HCEC 1CT (cell line): ENCODE results near the gene PHF12.

Source experiments
- DNase-seq: peaks from one replicate; pipeline ENCODE4 v3.0.0-alpha.2; 2017

PHF12 gene

GRCh38 chr17:28975031-28975430 is 23.7 kb upstream of the PHF12 start:
- no peak for DNase-seq

GRCh38 chr17:28974451-28974850 is 23.1 kb upstream of the PHF12 start:
- no peak for DNase-seq

GRCh38 chr17:28973425-28973824 is 22.1 kb upstream of the PHF12 start:
- peak; percentile 12 for DNase-seq

GRCh38 chr17:28972437-28972836 is 21.1 kb upstream of the PHF12 start:
- no peak for DNase-seq

GRCh38 chr17:28970879-28971278 is 19.6 kb upstream of the PHF12 start:
- DNase-seq, result no peak

- DNase-seq, result no peak
These were observed 18.5 kb upstream of the PHF12 start for GRCh38 chr17:28969706-28970393.

- peak; percentile 41 for DNase-seq
These were observed 17.6 kb upstream of the PHF12 start for GRCh38 chr17:28968914-28969295.

- DNase-seq, result no peak
These were observed 17.1 kb upstream of the PHF12 start for GRCh38 chr17:28968231-28968913.

GRCh38 chr17:28967221-28968135 is 16.2 kb upstream of the PHF12 start:
- DNase-seq, result no peak

GRCh38 chr17:28963841-28964240 is 12.5 kb upstream of the PHF12 start:
- no peak for DNase-seq

GRCh38 chr17:28963055-28963611 is 11.8 kb upstream of the PHF12 start:
- no peak for DNase-seq

GRCh38 chr17:28961391-28961790 is 10.1 kb upstream of the PHF12 start:
- DNase-seq, result no peak

GRCh38 chr17:28960256-28961061 is 9.1 kb upstream of the PHF12 start:
- DNase-seq, result no peak

- no peak for DNase-seq
These were observed 8.2 kb upstream of the PHF12 start for GRCh38 chr17:28959471-28959871.

GRCh38 chr17:28958820-28959455 is 7.6 kb upstream of the PHF12 start:
- no peak for DNase-seq

GRCh38 chr17:28957992-28958355 is 6.7 kb upstream of the PHF12 start:
- no peak for DNase-seq

GRCh38 chr17:28957277-28957991 is 6.1 kb upstream of the PHF12 start:
- no peak for DNase-seq

GRCh38 chr17:28956861-28957260 is 5.5 kb upstream of the PHF12 start:
- DNase-seq, result no peak

GRCh38 chr17:28956112-28956511 is 4.8 kb upstream of the PHF12 start:
- no peak for DNase-seq

GRCh38 chr17:28955408-28955807 is 4.1 kb upstream of the PHF12 start:
- no peak for DNase-seq

- DNase-seq, result no peak
These were observed 3.6 kb upstream of the PHF12 start for GRCh38 chr17:28954886-28955285.
